ENCODE measurements around the gene TTYH1. TPM values are rescaled to one million over a fixed set of nuclear protein-coding genes. Genes with fewer than 3 reads are reported as not detected.

Gene TTYH1
- total RNA-seq, 2 donors from 2014 or later: 0.47 to 2.4 TPM

GRCh38 chr19:54435551-54436016, 20.3 kb downstream of the TTYH1 start:
- H3K4me1 ChIP-seq: no peaks in the 10 kb centered on the region
- H3K27ac ChIP-seq: no peak overlapping the region
- H3K4me3 ChIP-seq: no peak overlapping the region
- no peak for DNase-seq
- TF ChIP-seq CTCF (IDR thresholded peaks at IDR 0.05): no peak
- no peaks in the 10 kb centered on the region for H3K36me3 ChIP-seq
- no peak overlapping the region for H3K9ac ChIP-seq (ENCODE audit: low read depth in 2 of 2, low read length in 2 of 2)
- H3K9me3 ChIP-seq: no peaks in the 10 kb centered on the region
- peaks cover under 1% of the 10 kb centered on the region for H3K27me3 ChIP-seq
- intact Hi-C loops (cut with DNase I): no loop called here

GRCh38 chr19:54436031-54436523, 20.8 kb downstream of the TTYH1 start:
- no peak for TF ChIP-seq CTCF (IDR thresholded peaks at IDR 0.05)
- Histone ChIP-seq H3K4me1 (no peaks in the 10 kb centered on the region), H3K9ac (ENCODE audit: low read depth in 2 of 2, low read length in 2 of 2) (no peak overlapping the region), H3K27ac (no peak overlapping the region), H3K36me3 (no peaks in the 10 kb centered on the region), H3K9me3 (no peaks in the 10 kb centered on the region), H3K4me3 (no peak overlapping the region), H3K27me3 (no peaks in the 10 kb centered on the region)
- intact Hi-C loops (cut with DNase I): no loop called here
- DNase-seq: no peak

- no peak for TF ChIP-seq CTCF (IDR thresholded peaks at IDR 0.05)
- H3K4me3 ChIP-seq: no peak overlapping the region
- no peak for DNase-seq
- H3K4me1 ChIP-seq: no peaks in the 10 kb centered on the region
- no peaks in the 10 kb centered on the region for H3K9me3 ChIP-seq
- H3K9ac ChIP-seq (ENCODE audit: low read depth in 2 of 2, low read length in 2 of 2): no peak overlapping the region
- H3K27ac ChIP-seq: no peak overlapping the region
- intact Hi-C loops (cut with DNase I): no loop called here
- H3K36me3 ChIP-seq: no peaks in the 10 kb centered on the region
- H3K27me3 ChIP-seq: no peaks in the 10 kb centered on the region
Observed at GRCh38 chr19:54436628-54437252, 21.5 kb downstream of the TTYH1 start.

GRCh38 chr19:54439174-54439851, 24.0 kb downstream of the TTYH1 start:
- no peak for TF ChIP-seq CTCF (IDR thresholded peaks at IDR 0.05)
- Histone ChIP-seq H3K9ac (ENCODE audit: low read depth in 2 of 2, low read length in 2 of 2) (no peak overlapping the region), H3K36me3 (no peaks in the 10 kb centered on the region), H3K9me3 (no peaks in the 10 kb centered on the region), H3K4me1 (no peaks in the 10 kb centered on the region), H3K27ac (no peak overlapping the region), H3K27me3 (no peaks in the 10 kb centered on the region), H3K4me3 (no peak overlapping the region)
- intact Hi-C loops (cut with DNase I): no loop called here
- DNase-seq: no peak

- H3K9ac ChIP-seq (ENCODE audit: low read depth in 2 of 2, low read length in 2 of 2): no peak overlapping the region
- H3K4me3 ChIP-seq: no peak overlapping the region
- intact Hi-C loops (cut with DNase I): no loop called here
- no peaks in the 10 kb centered on the region for H3K4me1 ChIP-seq
- H3K27ac ChIP-seq: no peak overlapping the region
- no peaks in the 10 kb centered on the region for H3K9me3 ChIP-seq
- H3K36me3 ChIP-seq: no peaks in the 10 kb centered on the region
- no peak for TF ChIP-seq CTCF (IDR thresholded peaks at IDR 0.05)
- H3K27me3 ChIP-seq: no peaks in the 10 kb centered on the region
- DNase-seq: no peak
Observed at GRCh38 chr19:54440641-54441040, 25.4 kb downstream of the TTYH1 start.

All from colonic mucosa (tissue), 4 donors.